ENCODE data around the gene UQCRH. TPM values are rescaled to one million over a fixed set of nuclear protein-coding genes. Genes with fewer than 3 reads are reported as not detected.

UQCRH gene
- total and polyA plus RNA-seq, 2 of the 8 experiments (the other 6 are each of a cell fraction or from before 2014, with no cell fraction given), result 626 to 1,112 TPM

DNA sequence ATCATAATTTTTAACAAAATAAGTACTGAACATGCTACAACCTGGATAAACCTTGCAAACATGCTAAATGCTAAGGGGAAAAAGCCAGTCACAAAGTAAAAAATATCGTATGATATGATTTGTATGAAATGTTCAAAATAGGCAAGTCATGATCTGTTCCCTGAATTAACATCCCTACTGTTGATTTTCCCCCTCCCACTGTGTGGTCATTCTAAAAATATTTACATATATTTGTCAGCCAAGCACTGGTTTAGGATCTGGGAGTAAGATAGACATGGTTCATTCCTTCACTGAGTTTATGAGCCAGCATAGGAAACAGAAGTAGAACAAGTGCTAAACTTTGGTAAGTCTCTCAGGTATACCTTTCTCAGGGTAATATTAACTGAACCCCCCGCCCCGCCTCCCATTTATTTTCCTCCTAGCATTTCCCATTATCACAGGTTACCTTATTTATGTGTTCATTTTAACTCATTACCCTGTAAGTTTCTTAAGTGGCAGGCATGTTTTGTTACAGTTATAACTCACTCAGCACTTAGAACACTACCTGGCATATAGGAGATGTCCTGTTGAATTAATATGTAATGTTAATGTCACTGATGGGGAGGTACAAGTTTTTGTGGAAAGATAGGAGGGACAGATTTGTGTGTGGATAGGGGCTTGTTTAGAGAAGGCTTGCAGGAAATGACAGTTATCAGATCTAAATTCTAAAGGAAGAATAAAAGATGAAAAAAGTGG lies 12.3 kb downstream of the UQCRH start:
- no peak overlapping the region for H4K5ac ChIP-seq (ENCODE audit: insufficient read length, low read depth, low read length)
- H3K9ac ChIP-seq (replicated peaks in 1 of 4; ENCODE audit: extremely low read depth in 1 of 4, low read depth in 3 of 4, low read length in 3 of 4), result no peak overlapping the region
- DNase-seq (ENCODE audit: low read depth in 1 of 2, low spot score in 2 of 2) (no peak), FAIRE-seq (no peak)
- no peak overlapping the region for H2BK20ac ChIP-seq (ENCODE audit: low read length)
- H4K8ac ChIP-seq (ENCODE audit: extremely low read depth, insufficient read depth, low read length), result no peak overlapping the region
- no peak overlapping the region for H2BK12ac ChIP-seq (ENCODE audit: low read depth, low read length)
- H3K56ac ChIP-seq (replicated peaks; ENCODE audit: insufficient read length, low read depth, low read length), result no peak overlapping the region
- H3K18ac ChIP-seq (ENCODE audit: extremely low read depth, low read length), result no peak overlapping the region
- no peaks in the 10 kb centered on the region for H3K4me1 ChIP-seq (replicated peaks in 1 of 4; ENCODE audit: control insufficient read depth in 3 of 4, insufficient read depth in 4 of 4, low read length in 3 of 4)
- ChIA-PET POLR2A (ENCODE audit: partially characterized antibody) (interaction anchor here (0.8 to 4.4 kb wide), 9 partner anchors 8 to 184 kb away, joined by 3 to 39 read pairs (median 9); partner anchors contain the start of genes LRRC41, NSUN4, PIK3R3 and UQCRH), CTCF (ENCODE audit: partially characterized antibody) (interaction anchor here (0.6 to 1.2 kb wide), 5 partner anchors 20 to 1778 kb away, joined by 3 to 4 read pairs (median 3); partner anchors contain the start of gene NSUN4)
- H2AK5ac ChIP-seq (ENCODE audit: low read depth, low read length), result no peak overlapping the region
- no peak overlapping the region for H3K4me2 ChIP-seq (ENCODE audit: insufficient read depth in 1 of 2, low read depth in 2 of 2, low read length in 2 of 2)
- no peak overlapping the region for H2AFZ ChIP-seq (ENCODE audit: low read length)
- no peak overlapping the region for H3K23ac ChIP-seq (ENCODE audit: insufficient read length)
- H3K4ac ChIP-seq (replicated peaks; ENCODE audit: insufficient read length, low read depth, low read length), result no peak overlapping the region
- H3K14ac ChIP-seq (ENCODE audit: insufficient read length), result no peak overlapping the region
- TF ChIP-seq POLR2A (IDR thresholded peaks at IDR 0.05; ENCODE audit: control extremely low read depth in 1 of 2, low read depth in 2 of 2, low read length in 2 of 2) (peak in 1 of 2 experiments; percentile 30; a peak in 1 of 3 replicates), GTF2F1 (IDR thresholded peaks at IDR 0.05; ENCODE audit: borderline replicate concordance, low read depth, low read length) (no peak)
- peaks cover 15 to 61% (median 40%) of the 10 kb centered on the region in 4 experiments for H3K36me3 ChIP-seq (ENCODE audit: control insufficient read depth in 2 of 4, insufficient read depth in 4 of 4, low read length in 3 of 4)
- WGBS, 2 experiments (ENCODE audit: extremely low coverage in 1 of 2, insufficient coverage in 1 of 2, insufficient read length in 1 of 2, insufficient replicate concordance in 2 of 2, low coverage in 1 of 2, low lambda C conversion rate in 2 of 2, missing lambda C conversion rate in 1 of 2), result 88% methylated on average over 3 of the region's 3 CpGs; no CpG with 5 or more reads in 1 of the 2 experiments
- H4K91ac ChIP-seq (replicated peaks; ENCODE audit: insufficient read length, low read length), result no peak overlapping the region
- no peak overlapping the region for H3K27ac ChIP-seq (ENCODE audit: low read depth, low read length)
- no peaks in the 10 kb centered on the region for H3K79me1 ChIP-seq (ENCODE audit: low read depth, low read length)
- H3K23me2 ChIP-seq (ENCODE audit: low read depth, low read length), result no peaks in the 10 kb centered on the region
- no peak overlapping the region for H3K4me3 ChIP-seq (ENCODE audit: extremely low read depth in 1 of 4, insufficient read depth in 2 of 4, low read depth in 3 of 4, low read length in 4 of 4)
- H3K9me3 ChIP-seq (ENCODE audit: insufficient read depth in 2 of 2, low read depth in 1 of 2, low read length in 1 of 2), result no peaks in the 10 kb centered on the region
- no peaks in the 10 kb centered on the region for H3K79me2 ChIP-seq (ENCODE audit: control insufficient read depth in 1 of 2, insufficient read depth in 2 of 2, low read length in 2 of 2)
- H3K27me3 ChIP-seq (replicated peaks in 1 of 4; ENCODE audit: control insufficient read depth in 3 of 4, extremely low read depth in 1 of 4, insufficient read depth in 3 of 4, low read length in 3 of 4), result no peaks in the 10 kb centered on the region
- no peak overlapping the region for H2BK15ac ChIP-seq (ENCODE audit: low read length)
- no peak overlapping the region for H2BK120ac ChIP-seq (replicated peaks; ENCODE audit: low read depth, low read length)
- H2BK5ac ChIP-seq (ENCODE audit: low read depth, low read length), result no peak overlapping the region
- H4K20me1 ChIP-seq (replicated peaks in 1 of 2; ENCODE audit: control insufficient read depth in 1 of 2, insufficient read depth in 2 of 2, low read length in 2 of 2), result peaks cover 0 to 3% of the 10 kb centered on the region in 2 experiments
